PFSK-1 (cell line): Measurements from ENCODE around the gene LSAMP.

Experiments
- POLR2AphosphoS5 ChIP-seq: IDR thresholded peaks from 2 replicates; pipeline ENCODE4 v1.6.1; 2012; ENCODE audit warnings: low read depth, mild to moderate bottlenecking, control low read depth, low read length, moderate library complexity
- TF ChIP-seq, protein P1 (sequence below), 2 experiments: IDR thresholded peaks; 2 replicates each; pipeline versions ENCODE4 v1.6.1 to v1.8.0; 2011 to 2012; ENCODE audit warnings: low read depth in 2 of 2, low read length in 2 of 2, control low read depth in 1 of 2, inconsistent platforms in 1 of 2, mild to moderate bottlenecking in 1 of 2, moderate library complexity in 1 of 2; ENCODE audit not compliant: insufficient read depth in 1 of 2

DNA sequence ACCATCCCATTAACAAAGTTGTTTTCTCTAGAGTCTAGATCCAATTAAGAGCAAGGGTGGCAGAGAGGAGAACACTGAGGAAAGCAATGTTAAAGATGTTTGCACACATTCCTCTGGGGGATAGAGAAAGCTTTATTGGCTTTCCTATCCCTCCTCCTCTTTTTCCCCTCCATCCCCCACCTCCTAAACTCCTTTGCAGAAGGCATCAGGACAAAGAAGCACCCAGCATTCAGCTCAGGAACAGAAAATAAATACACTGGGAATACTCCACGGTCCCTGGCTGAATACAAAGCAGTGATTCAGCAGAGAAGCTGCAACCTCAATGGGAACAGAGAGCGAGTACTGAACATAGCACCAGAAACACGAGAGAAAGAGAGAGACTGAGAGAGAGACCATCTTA is 21.9 kb downstream of the LSAMP start:
- no peak for TF ChIP-seq POLR2AphosphoS5
- TF ChIP-seq, protein P1, sequence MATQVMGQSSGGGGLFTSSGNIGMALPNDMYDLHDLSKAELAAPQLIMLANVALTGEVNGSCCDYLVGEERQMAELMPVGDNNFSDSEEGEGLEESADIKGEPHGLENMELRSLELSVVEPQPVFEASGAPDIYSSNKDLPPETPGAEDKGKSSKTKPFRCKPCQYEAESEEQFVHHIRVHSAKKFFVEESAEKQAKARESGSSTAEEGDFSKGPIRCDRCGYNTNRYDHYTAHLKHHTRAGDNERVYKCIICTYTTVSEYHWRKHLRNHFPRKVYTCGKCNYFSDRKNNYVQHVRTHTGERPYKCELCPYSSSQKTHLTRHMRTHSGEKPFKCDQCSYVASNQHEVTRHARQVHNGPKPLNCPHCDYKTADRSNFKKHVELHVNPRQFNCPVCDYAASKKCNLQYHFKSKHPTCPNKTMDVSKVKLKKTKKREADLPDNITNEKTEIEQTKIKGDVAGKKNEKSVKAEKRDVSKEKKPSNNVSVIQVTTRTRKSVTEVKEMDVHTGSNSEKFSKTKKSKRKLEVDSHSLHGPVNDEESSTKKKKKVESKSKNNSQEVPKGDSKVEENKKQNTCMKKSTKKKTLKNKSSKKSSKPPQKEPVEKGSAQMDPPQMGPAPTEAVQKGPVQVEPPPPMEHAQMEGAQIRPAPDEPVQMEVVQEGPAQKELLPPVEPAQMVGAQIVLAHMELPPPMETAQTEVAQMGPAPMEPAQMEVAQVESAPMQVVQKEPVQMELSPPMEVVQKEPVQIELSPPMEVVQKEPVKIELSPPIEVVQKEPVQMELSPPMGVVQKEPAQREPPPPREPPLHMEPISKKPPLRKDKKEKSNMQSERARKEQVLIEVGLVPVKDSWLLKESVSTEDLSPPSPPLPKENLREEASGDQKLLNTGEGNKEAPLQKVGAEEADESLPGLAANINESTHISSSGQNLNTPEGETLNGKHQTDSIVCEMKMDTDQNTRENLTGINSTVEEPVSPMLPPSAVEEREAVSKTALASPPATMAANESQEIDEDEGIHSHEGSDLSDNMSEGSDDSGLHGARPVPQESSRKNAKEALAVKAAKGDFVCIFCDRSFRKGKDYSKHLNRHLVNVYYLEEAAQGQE (IDR thresholded peaks at IDR 0.05; ENCODE audit: insufficient read depth in 1 of 2, low read depth in 2 of 2, low read length in 2 of 2): no peak
